ENCODE measurements around the gene CROCC2. TPM values are rescaled to one million over a fixed set of nuclear protein-coding genes. Genes with fewer than 3 reads are reported as not detected.

The CROCC2 gene
- total and polyA plus RNA-seq, 10 of the 15 experiments (the other 5 are each of a cell fraction or from before 2014, with no cell fraction given): not detected

GRCh38 chr2:240857039-240858008 lies 48.8 kb upstream of the CROCC2 start:
- FAIRE-seq (no peak), DNase-seq (ENCODE audit: low read depth, low spot score) (no peak), ATAC-seq (no peak)
- Histone ChIP-seq H3K4me3 (no peak overlapping the region), H3K4me1 (ENCODE audit: control insufficient read depth, insufficient read depth, low read length) (no peaks in the 10 kb centered on the region), H4K20me1 (ENCODE audit: control insufficient read depth, insufficient read depth) (no peaks in the 10 kb centered on the region), H3K9ac (ENCODE audit: control insufficient read depth, insufficient read depth, low read length) (no peak overlapping the region), H3K36me3 (ENCODE audit: control insufficient read depth in 2 of 2, insufficient read depth in 2 of 2, low read length in 1 of 2) (no peaks in the 10 kb centered on the region), H2AFZ (ENCODE audit: control insufficient read depth, low read depth, low read length) (no peak overlapping the region), H3K27me3 (replicated peaks in 1 of 2; ENCODE audit: control insufficient read depth in 2 of 2, insufficient read depth in 2 of 2, low read length in 1 of 2) (peaks cover 1 to 6% of the 10 kb centered on the region in 2 experiments; a peak in 2 of 4 replicates), H3K27ac (ENCODE audit: control insufficient read depth, insufficient read depth) (no peak overlapping the region), H3K4me2 (ENCODE audit: control insufficient read depth, insufficient read depth) (no peak overlapping the region), H3K79me2 (ENCODE audit: control insufficient read depth, insufficient read depth, low read length) (no peaks in the 10 kb centered on the region), H3K9me3 (replicated peaks; ENCODE audit: control insufficient read depth, insufficient read depth, low read length) (peaks cover 1% of the 10 kb centered on the region; the same call in 1 of the 3 replicates)
- WGBS (ENCODE audit: insufficient coverage, insufficient replicate concordance, low lambda C conversion rate, missing lambda C conversion rate): 45% methylated on average over 21 of the region's 21 CpGs
- CTCF ChIA-PET: no interaction called here
- SMC1A ChIA-PET (ENCODE audit: uncharacterized antibody, unreplicated experiment): no interaction called here
- TF ChIP-seq STAT3 (IDR thresholded peaks at IDR 0.05; ENCODE audit: low read depth, low read length): no peak
- TF ChIP-seq NFYB (IDR thresholded peaks at IDR 0.05; ENCODE audit: insufficient read depth, low read depth, low read length): no peak
- no peak for TF ChIP-seq STAT1 (conservative IDR thresholded peaks at IDR 0.05)
- no peak for TF ChIP-seq GABPA (IDR thresholded peaks at IDR 0.05; ENCODE audit: low read depth)
- TF ChIP-seq EED (IDR thresholded peaks at IDR 0.05; ENCODE audit: low read depth): no peak
- no peak for TF ChIP-seq NBN (IDR thresholded peaks at IDR 0.05)
- no peak for TF ChIP-seq EZH2 (IDR thresholded peaks at IDR 0.05; ENCODE audit: borderline replicate concordance, control insufficient read depth, low read depth, low read length)
- no peak for TF ChIP-seq CREB1 (IDR thresholded peaks at IDR 0.05; ENCODE audit: low read depth)
- no peak for TF ChIP-seq TAF1 (IDR thresholded peaks at IDR 0.05; ENCODE audit: borderline replicate concordance, low read depth, low read length)
- TF ChIP-seq PAX5 (IDR thresholded peaks at IDR 0.05; ENCODE audit: borderline replicate concordance, low read depth, low read length): no peak
- no peak for TF ChIP-seq ZBED1 (IDR thresholded peaks at IDR 0.05; ENCODE audit: borderline replicate concordance)
- TF ChIP-seq ZNF384 (IDR thresholded peaks at IDR 0.05; ENCODE audit: borderline replicate concordance, low read depth, low read length): no peak
- no peak for TF ChIP-seq MEF2A (IDR thresholded peaks at IDR 0.05; ENCODE audit: insufficient read depth, low read depth, low read length)
- TF ChIP-seq CBX3 (IDR thresholded peaks at IDR 0.05; ENCODE audit: borderline replicate concordance, low read depth): no peak
- no peak for TF ChIP-seq HDAC2 (IDR thresholded peaks at IDR 0.05)
- RAD21 ChIA-PET (ENCODE audit: unreplicated experiment): no interaction called here
- BruUV-seq (replicated peaks): no TSS peak
- in situ Hi-C loops (cut with MboI): loop anchor here (10.0 kb wide), 1 partner anchor 797 kb away; no protein-coding TSS in a partner anchor
- POLR2A ChIA-PET: no interaction called here
- intact Hi-C loops (cut with micrococcal nuclease; ENCODE audit: unreplicated experiment): loop anchor here (10.0 kb wide), 1 partner anchor 357 kb away; no protein-coding TSS in a partner anchor

All from GM12878 (cell line).